HG03565 (cell line): ENCODE measurements around the gene PUSL1.

ENCODE experiments used
- ATAC-seq: cut with Tn5 transposase; IDR thresholded peaks from one replicate; pipeline ENCODE4 v1.9.1; 2021; ENCODE audit warnings: mild to moderate bottlenecking, moderate library complexity; ENCODE audit not compliant: unreplicated experiment

PUSL1 gene

DNA sequence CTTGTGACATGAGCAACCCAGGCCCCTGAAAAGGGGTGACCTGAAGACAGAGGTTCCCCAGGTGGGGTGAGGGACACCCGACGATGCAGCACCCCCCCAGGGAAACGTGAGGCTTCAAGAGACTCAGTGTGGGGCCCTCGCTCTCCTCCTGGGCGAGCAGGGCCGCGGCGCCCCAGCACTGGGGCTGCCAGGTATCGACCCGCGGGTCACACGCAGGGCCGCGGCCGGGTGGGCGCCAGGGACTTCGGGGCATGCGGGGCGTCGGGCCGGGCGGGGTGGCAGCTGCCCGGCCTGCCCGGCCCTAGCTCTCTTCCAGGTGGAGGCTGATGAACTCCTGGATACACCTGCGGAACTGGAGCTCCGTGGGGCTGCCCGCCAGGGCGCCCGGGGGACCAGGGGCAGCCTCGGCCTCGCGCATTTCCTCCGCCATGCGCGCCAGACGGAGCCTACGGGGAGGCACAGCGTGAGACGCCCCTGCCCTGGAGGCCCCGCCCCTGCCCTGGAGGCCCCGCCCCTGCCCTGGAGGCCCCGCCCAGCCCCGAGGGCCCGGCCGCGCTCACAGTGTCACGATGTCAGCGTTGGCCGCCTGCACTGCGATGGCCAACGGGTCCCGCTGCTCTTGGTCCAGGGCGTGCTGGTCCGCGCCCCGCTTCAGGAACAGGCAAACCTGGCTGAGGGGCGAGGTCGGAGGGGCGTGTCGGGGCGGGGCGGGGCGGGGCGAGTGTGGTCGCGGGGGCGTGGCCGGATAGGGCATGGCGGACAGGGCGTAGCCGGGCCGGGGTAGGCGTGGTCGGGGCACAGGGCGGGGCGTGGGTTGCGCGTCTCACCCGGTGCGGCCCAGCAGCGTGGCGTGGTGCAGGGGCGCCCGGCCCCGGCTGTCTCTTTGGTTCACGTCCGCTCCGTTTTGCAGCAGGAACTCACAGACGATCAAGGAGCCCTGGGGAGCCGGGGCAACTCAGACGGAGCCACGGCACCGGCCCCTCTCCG is 14.8 kb upstream of the PUSL1 start:
- ATAC-seq = no peak

DNA sequence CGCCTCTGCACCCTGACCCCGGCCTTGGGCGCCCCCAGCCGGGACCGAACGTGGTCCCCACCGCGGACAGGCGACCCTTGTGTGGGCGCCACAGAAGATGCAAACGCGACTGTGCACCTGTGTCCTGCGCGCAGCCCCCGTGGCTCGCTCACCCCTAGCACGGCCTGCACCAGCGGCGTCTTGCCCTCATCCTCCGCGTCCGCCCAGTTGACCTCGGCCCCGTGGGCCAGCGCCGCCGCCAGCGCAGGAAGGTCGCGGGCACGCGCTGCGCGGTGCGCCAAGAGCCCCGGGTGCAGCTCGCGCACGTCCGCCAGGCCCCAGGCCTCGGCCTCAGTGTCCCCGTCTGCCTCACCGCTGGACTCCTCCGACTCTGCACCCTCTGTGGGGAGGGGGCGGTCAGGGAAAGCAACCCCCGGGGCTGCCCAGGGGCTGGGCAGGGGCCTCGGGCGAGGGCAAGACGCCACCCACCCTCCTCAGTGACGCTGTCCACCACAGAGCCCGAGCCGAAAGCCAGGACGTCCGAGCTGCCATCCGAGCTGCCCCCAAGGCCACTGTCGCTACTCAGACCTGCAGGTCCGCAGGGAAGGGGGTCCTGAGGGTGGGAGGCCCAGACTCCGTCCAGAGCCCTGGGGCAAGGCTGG is 14.0 kb upstream of the PUSL1 start:
- no peak for ATAC-seq

DNA sequence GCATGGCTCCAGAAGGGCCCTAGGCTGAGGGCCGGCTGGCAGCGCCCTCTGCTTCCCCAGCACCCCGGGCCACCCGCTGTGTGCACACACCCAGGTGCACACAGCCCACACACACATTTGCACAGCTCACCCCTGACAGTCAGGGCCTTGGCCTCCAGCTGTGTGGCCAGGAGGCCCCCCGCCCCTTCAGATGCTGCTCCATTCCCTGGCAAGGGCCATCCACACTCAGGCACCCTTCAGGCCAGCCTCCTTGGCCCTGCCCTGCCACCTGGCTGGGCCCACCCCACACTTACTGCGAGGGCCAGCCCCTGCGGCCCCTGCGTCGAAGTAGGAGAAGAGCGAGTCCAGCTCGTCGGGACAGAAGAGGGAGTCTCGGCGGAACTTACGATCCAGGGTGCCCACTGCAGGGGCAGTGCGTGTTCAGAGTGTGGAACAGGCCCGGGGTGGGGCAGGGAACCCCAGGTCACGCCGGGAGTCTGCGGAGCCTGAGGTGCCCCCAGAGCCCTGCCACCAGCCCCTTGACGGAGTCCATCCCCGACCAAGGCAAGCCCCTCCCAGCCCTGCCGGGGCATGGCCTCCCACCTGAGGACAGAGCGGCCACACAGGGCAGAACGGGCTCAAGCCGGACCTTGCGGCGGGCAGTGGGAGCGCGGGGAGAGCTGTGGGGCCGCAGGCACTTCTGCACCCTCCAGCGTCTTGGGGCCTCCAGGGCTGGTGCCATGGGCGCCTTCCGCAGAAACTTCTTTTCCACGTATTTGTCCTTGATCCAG is 13.1 kb upstream of the PUSL1 start:
- no peak for ATAC-seq

DNA sequence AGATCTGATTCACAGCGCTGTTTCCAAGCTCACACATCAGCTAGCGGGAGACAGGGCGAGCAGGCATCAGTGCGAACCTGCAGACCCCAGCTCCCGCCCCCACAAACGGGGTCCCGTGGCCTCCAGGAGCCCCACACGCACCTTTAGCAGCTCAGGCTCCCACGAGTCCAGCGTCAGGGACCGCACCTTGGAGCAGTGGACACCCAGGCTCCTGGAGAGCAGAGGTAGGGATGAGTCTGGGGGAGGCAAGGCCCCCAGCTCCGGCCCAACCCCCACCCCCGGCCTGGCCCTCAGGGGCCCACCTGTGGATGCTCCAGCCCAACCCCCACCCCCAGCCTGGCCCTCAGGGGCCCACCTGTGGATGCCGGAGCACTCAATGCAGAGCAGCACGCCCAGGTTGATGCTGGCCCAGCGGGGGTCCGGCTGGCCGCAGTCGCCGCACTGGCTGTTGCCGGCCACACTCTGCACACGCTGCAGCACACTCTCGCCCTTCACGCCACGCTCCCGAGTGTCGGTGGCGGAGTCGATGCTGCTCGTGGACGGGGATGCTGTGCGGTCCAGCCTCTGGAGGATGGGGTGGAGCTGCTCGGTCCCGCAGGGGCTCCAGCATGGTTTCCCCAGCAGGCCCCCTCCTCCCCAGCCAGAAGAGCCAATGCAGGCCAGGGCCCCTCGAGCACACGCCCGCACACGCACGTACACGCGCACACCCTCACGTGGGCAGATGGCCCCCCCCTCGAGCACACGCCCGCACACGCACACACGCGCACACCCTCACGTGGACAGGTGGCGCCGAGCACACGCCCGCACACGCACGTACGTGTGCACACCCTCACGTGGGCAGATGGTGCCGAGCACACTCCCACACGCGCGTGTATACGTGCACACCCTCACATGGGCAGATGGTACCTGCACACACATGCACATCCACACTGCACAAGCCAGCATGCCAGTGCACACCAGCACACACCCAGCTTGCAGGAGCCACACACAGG is 12.0 kb upstream of the PUSL1 start:
- ATAC-seq = no peak

DNA sequence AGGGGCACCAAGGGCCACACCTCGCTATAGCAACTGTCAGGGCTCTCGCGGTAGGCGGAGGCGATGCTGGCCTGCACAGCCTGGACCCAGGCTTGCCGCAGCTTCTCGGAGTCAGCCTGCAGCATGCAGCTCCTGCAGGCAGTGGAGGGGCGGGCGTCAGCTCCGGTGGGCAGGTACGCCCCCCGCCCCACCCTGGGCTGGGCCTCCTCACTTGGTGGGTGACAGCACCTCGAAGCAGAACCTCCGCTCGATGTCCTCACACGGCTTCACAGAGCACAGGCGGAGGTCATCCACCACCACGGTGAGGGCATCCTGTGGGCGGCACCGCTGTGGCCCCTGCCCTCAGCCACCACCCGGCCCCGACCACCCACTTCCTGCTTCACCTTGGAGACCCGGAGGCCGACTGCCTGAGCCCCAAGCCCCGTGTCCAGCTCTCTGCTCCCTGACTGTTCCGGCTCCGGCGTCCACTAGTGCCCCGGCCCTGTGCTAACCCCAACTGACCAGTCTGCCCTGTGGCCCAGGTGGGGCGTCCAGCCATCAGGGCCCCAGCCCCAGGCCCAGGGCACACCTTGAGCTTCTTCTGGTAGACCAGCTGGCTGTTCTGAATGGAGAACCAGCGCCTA is 10.5 kb upstream of the PUSL1 start:
- no peak for ATAC-seq

DNA sequence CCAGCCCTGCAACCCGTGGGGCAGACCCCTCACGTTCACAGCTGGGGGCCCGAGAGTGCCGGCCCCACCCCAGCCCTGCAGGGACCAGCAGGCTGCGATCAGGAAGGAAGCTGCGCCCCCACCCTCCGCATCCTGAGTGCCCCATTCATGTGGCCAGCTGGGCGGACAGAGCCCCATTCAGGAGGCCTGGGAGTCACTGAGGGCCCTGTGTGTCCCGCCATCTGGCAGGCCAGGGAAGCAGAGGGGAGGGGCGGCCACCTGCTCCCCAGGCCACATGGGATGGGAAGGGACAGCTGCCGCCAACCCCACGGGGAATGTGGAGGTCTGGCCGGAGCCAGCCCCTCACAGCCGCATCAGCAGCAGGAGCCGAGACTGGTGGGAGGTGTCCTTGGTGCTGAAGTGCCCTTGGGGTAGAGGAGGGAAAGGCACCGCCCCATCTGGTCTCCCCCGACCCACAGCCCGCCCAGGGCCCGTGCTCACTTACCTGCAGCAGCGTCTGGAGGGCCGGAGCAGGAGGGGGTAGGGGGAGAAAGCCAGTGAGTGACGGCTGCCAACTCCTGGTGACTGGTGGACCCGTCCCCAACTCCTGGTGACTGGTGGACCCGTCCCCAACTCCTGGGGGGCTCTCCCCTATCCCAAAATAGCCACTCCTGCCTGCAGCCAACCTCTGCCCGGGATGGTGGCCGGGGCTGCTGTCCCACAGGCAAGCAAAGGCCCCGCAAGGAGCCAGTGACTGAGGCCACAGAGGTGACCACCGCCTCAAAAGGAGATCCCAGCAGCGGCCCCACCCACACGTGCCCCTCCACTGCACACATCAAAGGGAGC is 9.3 kb upstream of the PUSL1 start:
- no peak for ATAC-seq

DNA sequence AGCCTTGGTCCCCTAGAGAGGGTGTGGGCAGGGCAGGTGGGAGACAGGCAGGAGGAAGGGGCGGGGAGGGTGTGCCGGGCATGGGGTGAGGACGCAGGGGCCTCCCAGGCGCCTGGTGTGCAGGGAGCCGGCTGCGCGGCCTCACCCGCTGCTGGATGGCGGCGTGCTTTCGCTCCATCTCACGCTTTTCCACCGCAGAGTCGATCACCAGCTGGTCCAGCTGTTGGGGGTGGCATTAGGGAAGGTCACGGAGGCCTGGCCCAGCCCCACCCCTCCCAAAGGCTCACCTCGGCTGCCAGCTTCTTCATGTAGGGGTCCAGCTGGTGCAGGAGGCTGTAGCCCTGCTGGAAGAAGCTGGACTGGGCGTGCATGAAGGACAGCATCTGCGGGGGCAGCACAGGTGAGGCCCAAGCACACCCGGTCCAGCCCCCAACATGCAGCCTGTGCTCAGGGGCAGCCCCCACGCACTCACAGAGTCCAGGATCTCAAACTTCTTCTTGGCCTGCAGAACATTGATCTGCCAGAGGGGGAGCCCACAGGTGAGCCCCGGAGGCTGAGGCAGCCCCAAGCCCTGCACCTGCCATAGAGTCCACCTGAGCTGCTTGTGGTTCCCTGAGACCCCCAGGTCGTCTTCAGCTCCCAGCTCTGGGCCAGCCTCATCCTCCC is 8.6 kb upstream of the PUSL1 start:
- ATAC-seq = no peak

DNA sequence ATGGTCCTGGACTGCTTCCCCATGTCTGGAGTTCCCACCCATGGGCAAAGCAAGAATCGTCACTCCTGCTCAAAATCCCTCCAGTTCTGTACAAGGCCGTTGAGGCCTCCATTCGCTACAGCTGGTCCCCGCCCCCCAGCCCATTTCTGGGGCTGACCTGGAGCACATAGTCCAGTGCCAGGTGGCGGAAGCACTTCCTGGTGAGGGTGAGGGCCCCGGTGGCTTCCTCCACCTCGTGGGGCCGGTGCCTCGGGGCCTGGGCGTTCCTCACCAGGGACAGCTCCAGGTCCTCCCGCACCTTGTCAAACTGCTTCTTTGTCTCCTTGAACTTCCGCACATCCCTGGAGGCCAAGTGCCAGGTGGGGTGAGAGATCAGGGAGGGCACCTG is 8.1 kb upstream of the PUSL1 start:
- no peak for ATAC-seq

DNA sequence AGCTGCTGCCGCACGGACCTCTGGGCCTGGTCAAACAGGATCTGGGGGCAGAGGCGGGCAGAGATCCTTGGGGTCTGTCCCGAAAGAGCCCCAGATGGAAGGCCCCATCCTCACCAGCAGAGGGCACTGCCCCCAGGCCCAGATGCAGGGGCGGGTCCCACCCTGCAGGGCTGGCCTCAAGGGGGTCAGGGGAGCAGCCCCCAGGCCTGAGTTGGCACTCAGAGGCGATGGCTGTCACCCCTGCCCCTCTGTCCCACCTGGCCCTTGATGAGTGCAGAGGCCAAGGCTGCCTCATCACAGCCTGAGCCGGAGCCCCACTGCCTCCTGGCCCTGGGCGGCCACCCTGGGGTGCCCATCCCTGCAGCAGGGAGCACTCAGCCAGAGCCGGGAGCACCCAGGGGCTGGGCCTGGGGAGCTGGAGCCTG is 6.4 kb upstream of the PUSL1 start:
- ATAC-seq = no peak

DNA sequence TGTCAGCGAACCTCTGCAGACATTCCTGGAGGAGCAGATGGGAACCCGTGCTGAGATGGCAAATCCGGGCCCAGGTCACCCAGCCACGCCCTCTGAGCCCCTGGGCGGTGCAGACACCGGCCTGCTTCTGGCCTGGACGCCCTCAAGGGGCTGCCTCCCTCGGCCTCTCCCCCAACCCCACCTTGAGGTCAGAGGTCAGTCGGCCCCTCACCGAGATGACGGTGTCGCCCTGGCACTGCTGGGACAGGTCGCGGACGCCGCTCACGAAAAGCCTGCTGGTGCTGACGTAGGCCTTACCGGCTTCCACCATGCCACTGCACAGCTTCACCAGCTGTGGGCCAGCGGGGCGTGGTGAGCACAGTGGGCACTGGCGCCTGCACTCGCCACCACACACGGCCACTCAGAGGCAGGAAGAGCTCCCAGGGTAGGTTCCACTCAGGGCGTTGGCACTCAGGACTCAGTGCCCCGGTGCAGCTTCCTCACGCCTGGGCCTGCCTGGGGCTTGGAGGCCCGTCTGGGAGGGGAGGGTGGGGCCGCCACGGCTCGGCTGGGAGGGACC is 5.4 kb upstream of the PUSL1 start:
- ATAC-seq = no peak

DNA sequence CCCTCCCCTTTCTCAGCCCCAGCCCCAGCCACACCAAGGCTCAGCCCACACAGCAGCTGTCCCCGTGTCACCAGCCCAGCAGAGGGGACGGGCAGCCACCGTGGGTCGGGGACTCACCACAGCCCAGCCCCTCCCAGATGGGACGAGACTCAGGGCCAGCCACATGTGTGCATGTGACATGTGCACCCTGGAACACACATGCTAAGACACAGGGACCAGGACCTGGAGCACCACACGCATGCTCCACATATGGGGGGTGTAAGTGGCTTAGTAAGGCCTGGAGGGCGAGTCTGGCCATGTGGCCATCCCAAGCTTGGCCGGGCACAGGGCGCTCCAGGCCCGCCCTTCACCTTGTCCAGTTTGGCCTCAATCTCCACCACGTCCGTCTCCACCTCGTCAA is 4.7 kb upstream of the PUSL1 start:
- no peak for ATAC-seq

DNA sequence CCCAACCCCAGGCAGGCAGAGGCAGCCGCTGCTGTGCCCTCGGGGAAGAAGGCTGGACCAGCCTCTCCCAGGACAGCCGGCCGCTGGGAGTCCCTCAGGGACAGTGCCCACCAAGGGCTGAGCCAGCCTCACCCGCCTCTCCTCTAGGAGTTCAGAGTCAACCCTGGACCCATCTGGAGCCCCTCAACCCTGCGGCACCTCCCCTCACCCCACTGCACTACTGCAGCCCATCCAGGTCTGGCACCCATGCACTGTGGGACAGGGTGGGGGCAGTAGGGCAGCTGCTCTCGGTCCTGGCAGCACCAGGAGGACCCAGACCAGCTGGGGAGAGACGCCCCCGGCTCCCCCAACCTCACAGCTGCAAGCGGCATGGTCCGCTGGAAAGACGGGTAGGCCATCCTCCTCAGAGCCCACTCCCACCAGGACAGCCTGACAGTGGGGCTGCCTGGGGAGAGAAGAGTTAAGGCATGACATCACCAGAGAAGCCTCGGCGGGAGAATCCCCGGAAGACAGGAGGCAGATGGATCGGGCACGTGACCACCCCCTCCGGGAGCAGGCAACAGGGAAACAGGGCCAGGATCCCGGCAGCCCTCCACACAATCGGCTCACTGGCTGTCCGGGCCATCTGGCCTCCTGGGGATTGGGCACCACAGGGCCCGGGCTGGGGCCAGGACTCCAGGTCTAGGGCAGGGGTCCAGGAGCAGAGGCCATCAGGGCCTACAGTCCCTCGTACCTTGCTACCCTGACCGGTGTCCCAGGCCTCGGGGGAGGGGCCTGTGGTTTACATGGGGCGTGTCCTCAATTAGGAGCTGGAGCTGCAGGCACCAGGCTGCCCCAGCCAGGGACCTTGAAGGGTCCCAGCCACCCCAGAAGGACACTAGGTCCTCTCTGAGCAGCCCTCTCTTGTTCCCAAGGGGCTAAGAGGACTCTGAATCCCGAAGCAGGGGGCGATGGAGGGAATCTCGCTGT is 3.8 kb upstream of the PUSL1 start:
- ATAC-seq = no peak

DNA sequence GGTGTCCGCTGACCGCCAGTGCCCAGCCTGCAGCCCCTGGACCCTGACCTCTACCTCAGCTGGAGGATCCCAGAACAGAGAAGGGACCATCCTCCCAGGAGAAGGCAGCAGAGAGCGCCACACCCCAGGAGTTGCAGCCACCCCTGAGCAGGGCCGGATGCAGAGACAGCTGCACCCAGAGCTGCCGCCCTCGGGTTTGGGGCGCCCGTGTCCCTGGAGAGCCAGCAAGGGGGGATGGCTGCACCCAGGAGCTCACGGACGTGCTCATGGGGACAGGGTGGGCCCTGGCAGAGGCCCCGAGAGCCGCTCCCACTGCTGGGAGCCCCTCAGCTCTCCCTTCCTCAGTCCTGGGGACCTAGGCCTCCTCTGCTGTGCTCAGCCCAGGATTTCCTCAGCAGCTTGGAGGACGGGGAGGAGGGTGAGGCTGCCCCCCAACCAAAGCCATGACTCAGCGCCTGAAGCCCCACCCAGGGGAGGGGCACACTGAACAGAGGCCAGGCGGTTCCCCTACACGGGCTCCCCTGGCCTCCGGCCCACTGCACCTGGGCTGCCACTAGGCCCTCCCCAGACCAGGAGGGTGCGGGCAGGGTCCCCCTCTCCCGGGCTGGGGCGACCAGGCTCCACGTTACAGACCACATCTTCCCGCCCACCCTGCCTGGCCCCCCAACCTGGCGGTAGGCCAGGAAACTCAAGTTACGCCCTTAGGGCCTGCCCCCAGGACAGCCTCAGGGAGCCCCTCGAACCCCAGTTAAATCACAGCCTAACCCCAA is 2.9 kb upstream of the PUSL1 start:
- ATAC-seq = no peak

DNA sequence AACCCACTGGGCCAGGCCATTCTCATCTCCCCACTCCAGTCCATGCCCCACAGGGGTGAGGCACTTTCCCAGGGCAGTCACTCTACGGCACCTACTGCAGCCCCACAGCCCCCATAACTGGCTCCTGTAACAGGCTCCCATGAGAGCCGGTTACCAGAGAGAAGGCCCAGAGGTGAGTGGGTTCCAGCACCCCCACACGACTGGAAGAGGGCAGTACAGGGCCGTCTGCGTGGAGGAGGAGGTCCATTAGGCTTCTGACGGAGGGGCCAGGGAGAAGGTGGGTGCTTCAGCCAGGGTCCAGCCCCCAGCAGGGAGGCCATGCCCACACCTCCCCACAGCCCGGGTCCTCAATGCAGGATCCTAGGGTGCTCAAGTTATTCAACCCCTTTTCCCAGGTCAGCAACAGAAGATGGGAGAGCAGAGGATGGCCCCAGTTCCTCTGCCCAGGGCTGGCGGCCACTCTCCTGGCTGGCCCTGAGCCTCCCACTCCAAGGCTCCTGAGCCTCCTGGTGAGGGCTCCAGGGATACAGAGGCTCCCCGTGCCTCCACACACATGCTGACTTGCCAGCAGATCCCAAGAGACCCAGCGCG is 2.2 kb upstream of the PUSL1 start:
- ATAC-seq = no peak

DNA sequence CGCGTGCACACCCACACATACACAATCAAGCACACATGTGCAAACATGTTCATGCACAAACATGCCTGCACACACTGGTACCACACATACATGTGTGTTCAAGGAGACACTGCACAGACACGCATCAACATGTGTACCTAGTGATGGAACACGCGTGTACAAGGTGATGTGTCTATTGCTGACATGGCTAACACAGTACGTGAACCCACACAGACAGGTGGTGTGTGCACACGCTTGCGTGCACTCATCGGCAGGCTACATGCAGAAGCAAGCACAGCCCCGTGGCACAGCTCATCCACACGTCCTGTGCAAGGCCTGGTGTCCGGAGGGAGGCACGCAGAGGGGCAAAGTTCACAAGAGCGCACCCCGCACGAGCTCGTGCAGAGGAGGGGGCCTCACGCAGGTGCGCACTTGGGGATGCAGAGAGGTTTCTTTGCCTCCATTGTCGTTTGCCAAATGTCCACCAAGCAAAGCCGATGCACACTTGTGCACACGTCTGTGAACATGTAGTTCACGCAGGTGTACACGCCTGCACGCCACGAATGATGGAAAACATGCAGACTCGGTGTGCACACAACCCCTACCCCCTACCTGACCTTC is 1.6 kb upstream of the PUSL1 start:
- no peak for ATAC-seq
